ENCODE measurements around the gene SPACA4. TPM values are rescaled to one million over a fixed set of nuclear protein-coding genes. Genes with fewer than 3 reads are reported as not detected.

SPACA4 gene
- total RNA-seq, 2 donors from 2014 or later, result not detected

GRCh38 chr19:48608798-48609263 is 2.3 kb downstream of the SPACA4 start:
- DNase-seq (no peak), ATAC-seq (peak; percentile 23)
- TF ChIP-seq POLR2A (IDR thresholded peaks at IDR 0.05), result no peak
- TF ChIP-seq CTCF (IDR thresholded peaks at IDR 0.05), result peak in 3 of 7 experiments; percentile 13 to 29 (median 17)
- Histone ChIP-seq H3K36me3 (replicated peaks in 1 of 2; ENCODE audit: insufficient read depth in 1 of 2, low read depth in 2 of 2) (no peaks in the 10 kb centered on the region), H3K4me3 (no peak overlapping the region), H3K9me3 (no peaks in the 10 kb centered on the region), H3K4me1 (no peaks in the 10 kb centered on the region), H3K27ac (no peak overlapping the region), H3K27me3 (no peaks in the 10 kb centered on the region)
- intact Hi-C loops (cut with DNase I), result no loop called here
- 43% methylated on average over 3 to 9 of the region's 9 CpGs for WGBS, 2 donors

- Histone ChIP-seq H3K9me3 (no peaks in the 10 kb centered on the region), H3K4me1 (no peaks in the 10 kb centered on the region), H3K4me3 (no peak overlapping the region), H3K36me3 (replicated peaks in 1 of 2; ENCODE audit: insufficient read depth in 1 of 2, low read depth in 2 of 2) (no peaks in the 10 kb centered on the region), H3K27me3 (no peaks in the 10 kb centered on the region), H3K27ac (no peak overlapping the region)
- DNase-seq, result no peak
- ATAC-seq, result no peak
- WGBS, 2 donors, result 94% methylated on average over 15 to 20 of the region's 20 CpGs
- intact Hi-C loops (cut with DNase I), result no loop called here
- TF ChIP-seq CTCF (IDR thresholded peaks at IDR 0.05) (no peak), POLR2A (IDR thresholded peaks at IDR 0.05) (no peak)
These were observed 3.1 kb downstream of the SPACA4 start for GRCh38 chr19:48609571-48610108.

- Histone ChIP-seq H3K4me3 (no peak overlapping the region), H3K9me3 (no peaks in the 10 kb centered on the region), H3K36me3 (replicated peaks in 1 of 2; ENCODE audit: insufficient read depth in 1 of 2, low read depth in 2 of 2) (peaks cover 12 to 14% of the 10 kb centered on the region in 2 donors), H3K27ac (no peak overlapping the region), H3K27me3 (no peaks in the 10 kb centered on the region), H3K4me1 (peaks cover 21% of the 10 kb centered on the region)
- intact Hi-C loops (cut with DNase I), result no loop called here
- TF ChIP-seq POLR2A (IDR thresholded peaks at IDR 0.05) (no peak), CTCF (IDR thresholded peaks at IDR 0.05) (no peak)
- no peak for ATAC-seq
- DNase-seq, result no peak
- WGBS, 2 donors, result 90 to 92% methylated on average over 6 to 14 of the region's 14 CpGs
These were observed 5.3 kb downstream of the SPACA4 start for GRCh38 chr19:48611872-48612271.

GRCh38 chr19:48613024-48613851 is 6.7 kb downstream of the SPACA4 start:
- no peak for TF ChIP-seq CTCF (IDR thresholded peaks at IDR 0.05)
- no peak for TF ChIP-seq POLR2A (IDR thresholded peaks at IDR 0.05)

More at GRCh38 chr19:48613024-48613851, 6.7 kb downstream of the SPACA4 start:
- 84 to 90% methylated on average over 4 to 35 of the region's 39 CpGs for WGBS, 2 donors
- Histone ChIP-seq H3K4me3 (no peak overlapping the region), H3K4me1 (peaks cover 34% of the 10 kb centered on the region), H3K27me3 (no peaks in the 10 kb centered on the region), H3K27ac (no peak overlapping the region), H3K36me3 (replicated peaks in 1 of 2; ENCODE audit: insufficient read depth in 1 of 2, low read depth in 2 of 2) (peaks cover 12 to 16% of the 10 kb centered on the region in 2 donors), H3K9me3 (no peaks in the 10 kb centered on the region)
- intact Hi-C loops (cut with DNase I), result no loop called here
- peak in 1 of 4 donors; percentile 42 for DNase-seq
- ATAC-seq, result no peak

Data from body of pancreas (tissue), 4 donors.